Measurements from ENCODE around the gene CACNG7.

Gene CACNG7

GRCh38 chr19:53957448-53958167 is 48.5 kb downstream of the CACNG7 start:
- no peak for DNase-seq

- no peak for DNase-seq
Observed at GRCh38 chr19:53958168-53958571, 49.1 kb downstream of the CACNG7 start.

- no peak for DNase-seq
Observed at GRCh38 chr19:53958823-53959757, 50.0 kb downstream of the CACNG7 start.

GRCh38 chr19:53960187-53960586 is 51.1 kb downstream of the CACNG7 start:
- DNase-seq = no peak

GRCh38 chr19:53960886-53961285 is 51.8 kb downstream of the CACNG7 start:
- no peak for DNase-seq

- no peak for DNase-seq
Observed at GRCh38 chr19:53961523-53962356, 52.7 kb downstream of the CACNG7 start.

GRCh38 chr19:53962887-53963431 is 53.9 kb downstream of the CACNG7 start, which contains the start of gene CACNG8:
CACNG8 (plus strand) TSS chr19:53962937.
- DNase-seq = no peak

GRCh38 chr19:53965091-53965490 is 56.0 kb downstream of the CACNG7 start:
- no peak for DNase-seq

GRCh38 chr19:53966931-53967330 is 57.9 kb downstream of the CACNG7 start:
- DNase-seq = no peak

GRCh38 chr19:53969366-53969765 is 60.3 kb downstream of the CACNG7 start:
- DNase-seq = no peak

- no peak for DNase-seq
Observed at GRCh38 chr19:53971673-53972072, 62.6 kb downstream of the CACNG7 start.

- DNase-seq = peak; percentile 64 to 66
Observed at GRCh38 chr19:53977429-53977990, 68.4 kb downstream of the CACNG7 start.

- peak in 1 of 2 donors; percentile 47 for DNase-seq
Observed at GRCh38 chr19:53977991-53978731, 69.1 kb downstream of the CACNG7 start.

- DNase-seq = no peak
Observed at GRCh38 chr19:53978975-53979801, 70.1 kb downstream of the CACNG7 start.

GRCh38 chr19:53980539-53981375 is 71.7 kb downstream of the CACNG7 start:
- no peak for DNase-seq

GRCh38 chr19:53981376-53981951 is 72.4 kb downstream of the CACNG7 start:
- no peak for DNase-seq

GRCh38 chr19:53982001-53982451 is 72.9 kb downstream of the CACNG7 start:
- no peak for DNase-seq

- no peak for DNase-seq
Observed at GRCh38 chr19:53982611-53983010, 73.5 kb downstream of the CACNG7 start.
